SU-DHL-6 (cell line): ENCODE results near the gene ACACA.

Source experiments
- H2AFZ ChIP-seq: fragments of 200-600 bp; sonication (generic); 2 replicates; pipeline ENCODE4 v1.6.1; 2014; ENCODE audit warnings: low read depth, mild to moderate bottlenecking, moderate library complexity, mixed read lengths, antibody characterized with exemption, low read length; ENCODE audit not compliant: severe bottlenecking
- H3F3A ChIP-seq: fragments of 200-600 bp; shearing (Covaris generic); 2 replicates; pipeline ENCODE4 v1.6.0; 2016; ENCODE audit warnings: antibody characterized with exemption, mild to moderate bottlenecking; ENCODE audit not compliant: insufficient read depth
- H3K27ac ChIP-seq: fragments of 200-600 bp; sonication (generic); 2 replicates; pipeline ENCODE4 v1.5.1; 2016; ENCODE audit warnings: low read depth, mild to moderate bottlenecking, low read length, moderate library complexity, mixed read lengths
- H3K27me3 ChIP-seq: fragments of 200-600 bp; sonication (generic), shearing (Covaris generic); 2 replicates; pipeline ENCODE4 v1.6.0; 2014; ENCODE audit warnings: mild to moderate bottlenecking, low read length
- H3K36me3 ChIP-seq: fragments of 200-600 bp; sonication (generic); 2 replicates; pipeline ENCODE4 v1.6.1; 2014; ENCODE audit warnings: mild to moderate bottlenecking, low read length, mixed read lengths
- H3K4me2 ChIP-seq: fragments of 300-600, 200-600 bp; shearing (Covaris generic), sonication (generic); 2 replicates; pipeline ENCODE4 v1.6.0; 2014; ENCODE audit warnings: low read length, low read depth, mild to moderate bottlenecking; ENCODE audit not compliant: poor library complexity, severe bottlenecking
- H3K4me3 ChIP-seq: fragments of 200-600 bp; sonication (generic); 2 replicates; pipeline ENCODE4 v1.5.1; 2014; ENCODE audit warnings: antibody characterized with exemption, low read length, mild to moderate bottlenecking, mixed read lengths; ENCODE audit not compliant: insufficient read depth, poor library complexity, severe bottlenecking
- H3K79me2 ChIP-seq: fragments of 200-600 bp; sonication (generic); 2 replicates; pipeline ENCODE4 v1.6.1; 2014; ENCODE audit warnings: mild to moderate bottlenecking, low read length, moderate library complexity; ENCODE audit not compliant: insufficient read depth
- H3K9ac ChIP-seq: fragments of 200-600 bp; sonication (generic); 2 replicates; pipeline ENCODE4 v1.7.0; 2014; ENCODE audit warnings: mild to moderate bottlenecking, low read length
- H3K9me2 ChIP-seq: fragments of 200-600 bp; sonication (generic); replicated peaks from 2 replicates; pipeline ENCODE4 v1.6.1; 2014; ENCODE audit warnings: low read length; ENCODE audit not compliant: insufficient read depth
- H3K9me3 ChIP-seq: fragments of 200-600 bp; sonication (generic); 2 replicates; pipeline ENCODE4 v1.6.1; 2014; ENCODE audit warnings: low read length, mixed read lengths; ENCODE audit not compliant: insufficient read depth
- H4K20me1 ChIP-seq: fragments of 200-600 bp; sonication (generic); 2 replicates; pipeline ENCODE4 v1.6.1; 2014; ENCODE audit warnings: low read depth, mild to moderate bottlenecking, antibody characterized with exemption, low read length, moderate library complexity, mixed read lengths
- CTCF ChIP-seq: fragments of 200-600 bp; sonication (generic); IDR thresholded peaks from one replicate; pipeline ENCODE4 v1.5.1; 2017; ENCODE audit warnings: antibody characterized with exemption, mild to moderate bottlenecking, low read length, moderate library complexity; ENCODE audit not compliant: insufficient read depth, poor library complexity, severe bottlenecking
- EZH2phosphoT487 ChIP-seq: fragments of 200-600 bp; sonication (generic), shearing (Covaris generic); conservative IDR thresholded peaks from 2 replicates; pipeline ENCODE4 v1.6.1; 2018; ENCODE audit warnings: mild to moderate bottlenecking, antibody characterized with exemption, low read length, moderate library complexity, mixed read lengths

ACACA gene

GRCh38 chr17:37069087-37069486 is 337.5 kb downstream of the ACACA start:
- no peak overlapping the region for H3K4me2 ChIP-seq
- H3K27me3 ChIP-seq = no peaks in the 10 kb centered on the region
- H3K9me3 ChIP-seq = no peaks in the 10 kb centered on the region
- H3K79me2 ChIP-seq = no peaks in the 10 kb centered on the region
- H3K36me3 ChIP-seq = no peaks in the 10 kb centered on the region
- no peaks in the 10 kb centered on the region for H3F3A ChIP-seq
- no peak overlapping the region for H3K4me3 ChIP-seq
- TF ChIP-seq EZH2phosphoT487 (no peak), CTCF (no peak)
- H2AFZ ChIP-seq = no peak overlapping the region
- no peaks in the 10 kb centered on the region for H4K20me1 ChIP-seq
- no peak overlapping the region for H3K27ac ChIP-seq
- no peaks in the 10 kb centered on the region for H3K9me2 ChIP-seq
- no peak overlapping the region for H3K9ac ChIP-seq

GRCh38 chr17:37068266-37068665 is 338.4 kb downstream of the ACACA start:
- Histone ChIP-seq H3K4me2 (no peak overlapping the region), H3K4me3 (no peak overlapping the region)

GRCh38 chr17:37067555-37068111 is 339.0 kb downstream of the ACACA start:
- H3K9me2 ChIP-seq = no peaks in the 10 kb centered on the region
- H3K36me3 ChIP-seq = no peaks in the 10 kb centered on the region
- TF ChIP-seq EZH2phosphoT487 = no peak
- no peak for TF ChIP-seq CTCF
- no peak overlapping the region for H2AFZ ChIP-seq
- H3F3A ChIP-seq = no peaks in the 10 kb centered on the region
- no peak overlapping the region for H3K9ac ChIP-seq
- no peaks in the 10 kb centered on the region for H4K20me1 ChIP-seq
- no peak overlapping the region for H3K4me3 ChIP-seq
- H3K79me2 ChIP-seq = no peaks in the 10 kb centered on the region
- H3K4me2 ChIP-seq = no peak overlapping the region
- no peaks in the 10 kb centered on the region for H3K9me3 ChIP-seq
- H3K27ac ChIP-seq = no peak overlapping the region
- no peaks in the 10 kb centered on the region for H3K27me3 ChIP-seq

More at GRCh38 chr17:37068266-37068665, 338.4 kb downstream of the ACACA start:
- H2AFZ ChIP-seq = no peak overlapping the region
- no peaks in the 10 kb centered on the region for H3K9me2 ChIP-seq
- H4K20me1 ChIP-seq = no peaks in the 10 kb centered on the region
- TF ChIP-seq CTCF = no peak
- TF ChIP-seq EZH2phosphoT487 = no peak
- no peak overlapping the region for H3K27ac ChIP-seq
- no peaks in the 10 kb centered on the region for H3K27me3 ChIP-seq
- no peaks in the 10 kb centered on the region for H3K36me3 ChIP-seq
- H3K79me2 ChIP-seq = no peaks in the 10 kb centered on the region
- H3F3A ChIP-seq = no peaks in the 10 kb centered on the region
- H3K9me3 ChIP-seq = no peaks in the 10 kb centered on the region
- no peak overlapping the region for H3K9ac ChIP-seq
